ENCODE results near the gene GCM1. TPM values are rescaled to one million over a fixed set of nuclear protein-coding genes. Genes with fewer than 3 reads are reported as not detected.

The GCM1 gene
- total RNA-seq, 1 experiment from 2014 or later = 0.07 TPM

DNA sequence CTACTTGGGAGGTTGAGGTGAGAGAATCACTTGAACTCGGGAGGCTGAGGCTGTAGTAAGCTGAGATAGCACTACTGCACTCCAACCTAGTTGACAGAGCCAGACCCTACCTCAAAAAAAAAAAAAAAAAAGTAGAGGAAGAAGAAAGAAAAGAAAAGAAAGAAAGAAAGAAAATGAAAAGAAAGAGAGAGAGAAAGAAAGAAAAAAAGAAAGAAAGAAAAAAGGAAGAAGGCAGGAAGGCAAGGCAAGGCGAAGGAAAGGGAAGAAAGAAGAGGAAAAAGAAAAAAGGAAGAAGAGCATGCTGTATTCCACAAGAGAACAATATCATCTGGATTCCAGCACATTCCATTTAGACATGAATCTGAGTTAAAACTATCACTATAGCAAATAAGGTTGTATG, 3.8 kb downstream of the GCM1 start:
- H3K36me3 ChIP-seq (ENCODE audit: control insufficient read depth in 1 of 2, insufficient read depth in 2 of 2, low read length in 2 of 2) = no peaks in the 10 kb centered on the region
- no peaks in the 10 kb centered on the region for H3K9me3 ChIP-seq (ENCODE audit: control insufficient read depth in 1 of 2, insufficient read depth in 1 of 2, low read depth in 1 of 2, low read length in 2 of 2)
- intact Hi-C loops (cut with micrococcal nuclease) = no loop called here
- H3K9me2 ChIP-seq (ENCODE audit: insufficient read depth) = no peaks in the 10 kb centered on the region
- H3K4me1 ChIP-seq (ENCODE audit: control insufficient read depth in 1 of 2, insufficient read depth in 2 of 2, low read length in 2 of 2) = no peaks in the 10 kb centered on the region
- TF ChIP-seq, protein P1, sequence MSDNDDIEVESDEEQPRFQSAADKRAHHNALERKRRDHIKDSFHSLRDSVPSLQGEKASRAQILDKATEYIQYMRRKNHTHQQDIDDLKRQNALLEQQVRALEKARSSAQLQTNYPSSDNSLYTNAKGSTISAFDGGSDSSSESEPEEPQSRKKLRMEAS (IDR thresholded peaks at IDR 0.05) = no peak
- TF ChIP-seq EZH2 (IDR thresholded peaks at IDR 0.05) (no peak), CBX3 (IDR thresholded peaks at IDR 0.05; ENCODE audit: low read depth) (no peak), TCF7L2 (IDR thresholded peaks at IDR 0.05; ENCODE audit: borderline replicate concordance, extremely low read depth, insufficient read depth, insufficient read length) (no peak), EGR1 (IDR thresholded peaks at IDR 0.05; ENCODE audit: low read depth) (no peak), YY1 (IDR thresholded peaks at IDR 0.05; ENCODE audit: extremely low read depth, insufficient replicate concordance, low read depth, low read length) (no peak)
- TF ChIP-seq, protein P2, sequence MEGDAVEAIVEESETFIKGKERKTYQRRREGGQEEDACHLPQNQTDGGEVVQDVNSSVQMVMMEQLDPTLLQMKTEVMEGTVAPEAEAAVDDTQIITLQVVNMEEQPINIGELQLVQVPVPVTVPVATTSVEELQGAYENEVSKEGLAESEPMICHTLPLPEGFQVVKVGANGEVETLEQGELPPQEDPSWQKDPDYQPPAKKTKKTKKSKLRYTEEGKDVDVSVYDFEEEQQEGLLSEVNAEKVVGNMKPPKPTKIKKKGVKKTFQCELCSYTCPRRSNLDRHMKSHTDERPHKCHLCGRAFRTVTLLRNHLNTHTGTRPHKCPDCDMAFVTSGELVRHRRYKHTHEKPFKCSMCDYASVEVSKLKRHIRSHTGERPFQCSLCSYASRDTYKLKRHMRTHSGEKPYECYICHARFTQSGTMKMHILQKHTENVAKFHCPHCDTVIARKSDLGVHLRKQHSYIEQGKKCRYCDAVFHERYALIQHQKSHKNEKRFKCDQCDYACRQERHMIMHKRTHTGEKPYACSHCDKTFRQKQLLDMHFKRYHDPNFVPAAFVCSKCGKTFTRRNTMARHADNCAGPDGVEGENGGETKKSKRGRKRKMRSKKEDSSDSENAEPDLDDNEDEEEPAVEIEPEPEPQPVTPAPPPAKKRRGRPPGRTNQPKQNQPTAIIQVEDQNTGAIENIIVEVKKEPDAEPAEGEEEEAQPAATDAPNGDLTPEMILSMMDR (IDR thresholded peaks at IDR 0.05 in 2 of 3, conservative IDR thresholded peaks at IDR 0.05 in 1 of 3; ENCODE audit: borderline replicate concordance in 1 of 3, insufficient read depth in 1 of 3, low read depth in 2 of 3, low read length in 2 of 3) = no peak
- no peaks in the 10 kb centered on the region for H4K20me1 ChIP-seq (ENCODE audit: insufficient read depth)
- ATAC-seq (no peak), DNase-seq (ENCODE audit: low read depth, low spot score) (no peak)
- ChIA-PET POLR2A (no interaction called here), CTCF (no interaction called here), RAD21 (ENCODE audit: low non-redundant PET in 1 of 2, low total read pairs in 2 of 2, uncharacterized antibody in 2 of 2, unreplicated experiment in 2 of 2) (no interaction called here)
- no TSS peak for BruUV-seq (replicated peaks)
- H3K4me2 ChIP-seq (ENCODE audit: low read length) = no peak overlapping the region
- H3K27ac ChIP-seq (ENCODE audit: low read depth, low read length) = no peak overlapping the region
- H3K4me3 ChIP-seq (replicated peaks in 1 of 2; ENCODE audit: low read depth in 1 of 2, low read length in 2 of 2) = no peak overlapping the region
- H3K79me2 ChIP-seq (ENCODE audit: insufficient read depth, low read length) = no peaks in the 10 kb centered on the region
- H3K9ac ChIP-seq (ENCODE audit: low read length) = no peak overlapping the region
- no peaks in the 10 kb centered on the region for H3K27me3 ChIP-seq (ENCODE audit: insufficient read depth, low read length)
- no peak overlapping the region for H2AFZ ChIP-seq (ENCODE audit: low read depth, low read length, poor library complexity, severe bottlenecking)

DNA sequence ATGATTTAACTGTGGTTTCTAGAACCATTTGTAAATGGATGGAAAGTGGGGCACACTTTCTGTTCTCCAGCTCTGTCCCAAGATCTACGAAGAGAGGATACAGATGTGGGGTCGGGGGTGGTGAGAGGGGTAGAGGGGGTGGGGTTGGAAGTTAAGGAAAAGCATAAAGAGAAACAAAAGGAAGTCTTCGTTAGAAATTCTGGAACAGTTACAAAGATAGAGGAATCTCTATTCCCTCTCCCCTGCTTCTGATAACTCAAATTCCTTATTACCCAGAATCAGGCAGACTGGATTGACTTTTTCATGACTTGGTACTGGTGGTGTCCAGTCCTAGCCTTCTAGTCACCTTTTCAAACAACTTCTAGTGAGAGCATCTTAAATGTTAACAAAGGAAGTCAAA, 4.9 kb downstream of the GCM1 start:
- intact Hi-C loops (cut with micrococcal nuclease) = no loop called here
- no peak for ATAC-seq
- CTCF ChIA-PET = no interaction called here

More for the DNA sequence above, 4.9 kb downstream of the GCM1 start:
- Histone ChIP-seq H3K9me2 (ENCODE audit: insufficient read depth) (no peaks in the 10 kb centered on the region), H3K9ac (ENCODE audit: low read length) (no peak overlapping the region), H3K4me1 (ENCODE audit: control insufficient read depth in 1 of 2, insufficient read depth in 2 of 2, low read length in 2 of 2) (no peaks in the 10 kb centered on the region), H3K27me3 (ENCODE audit: insufficient read depth, low read length) (no peaks in the 10 kb centered on the region), H2AFZ (ENCODE audit: low read depth, low read length, poor library complexity, severe bottlenecking) (no peak overlapping the region), H3K4me2 (ENCODE audit: low read length) (no peak overlapping the region), H3K9me3 (ENCODE audit: control insufficient read depth in 1 of 2, insufficient read depth in 1 of 2, low read depth in 1 of 2, low read length in 2 of 2) (no peaks in the 10 kb centered on the region), H4K20me1 (ENCODE audit: insufficient read depth) (no peaks in the 10 kb centered on the region), H3K27ac (ENCODE audit: low read depth, low read length) (no peak overlapping the region), H3K4me3 (replicated peaks in 1 of 2; ENCODE audit: low read depth in 1 of 2, low read length in 2 of 2) (no peak overlapping the region), H3K36me3 (ENCODE audit: control insufficient read depth in 1 of 2, insufficient read depth in 2 of 2, low read length in 2 of 2) (no peaks in the 10 kb centered on the region), H3K79me2 (ENCODE audit: insufficient read depth, low read length) (no peaks in the 10 kb centered on the region)
- ChIA-PET POLR2A (no interaction called here), RAD21 (ENCODE audit: low non-redundant PET in 1 of 2, low total read pairs in 2 of 2, uncharacterized antibody in 2 of 2, unreplicated experiment in 2 of 2) (no interaction called here)
- TF ChIP-seq CBX3 (IDR thresholded peaks at IDR 0.05; ENCODE audit: low read depth) (no peak), SRF (IDR thresholded peaks at IDR 0.05; ENCODE audit: low read depth) (no peak), ZFX (IDR thresholded peaks at IDR 0.05) (no peak), SIN3A (IDR thresholded peaks at IDR 0.05; ENCODE audit: low read depth) (no peak)
- TF ChIP-seq, protein P2 (IDR thresholded peaks at IDR 0.05 in 2 of 3, conservative IDR thresholded peaks at IDR 0.05 in 1 of 3; ENCODE audit: borderline replicate concordance in 1 of 3, insufficient read depth in 1 of 3, low read depth in 2 of 3, low read length in 2 of 3) = no peak
- DNase-seq (ENCODE audit: low read depth, low spot score) = no peak
- no TSS peak for BruUV-seq (replicated peaks)

Data from HCT116 (cell line).